ENCODE data around the gene HPD.

HPD gene

GRCh38 chr12:121831571-121832245 is 27.0 kb downstream of the HPD start:
- Histone ChIP-seq H3K4me3 (ENCODE audit: low read depth in 1 of 2, low read length in 2 of 2) (no peak overlapping the region), H3K4me2 (ENCODE audit: insufficient read depth, low read length) (no peak overlapping the region), H3K9me3 (ENCODE audit: insufficient read depth, low read length, severe bottlenecking) (no peaks in the 10 kb centered on the region), H2AFZ (ENCODE audit: low read depth, low read length) (no peak overlapping the region), H3K27ac (ENCODE audit: low read length) (no peak overlapping the region), H3K9ac (ENCODE audit: low read depth, low read length) (no peak overlapping the region), H3K79me2 (ENCODE audit: insufficient read depth, low read length) (peaks cover 2% of the 10 kb centered on the region; the same call in 1 of the 2 replicates), H3K4me1 (ENCODE audit: insufficient read depth, low read length) (no peaks in the 10 kb centered on the region), H3K36me3 (ENCODE audit: insufficient read depth, low read length) (peaks cover 52% of the 10 kb centered on the region), H3K27me3 (ENCODE audit: insufficient read depth, low read length, poor library complexity) (no peaks in the 10 kb centered on the region), H4K20me1 (ENCODE audit: insufficient read depth, low read length) (peaks cover 14% of the 10 kb centered on the region)
- DNase-seq (no peak), ATAC-seq (ENCODE audit: insufficient read depth, low read depth) (no peak)
- no peak for TF ChIP-seq CTCF (IDR thresholded peaks at IDR 0.05; ENCODE audit: borderline replicate concordance, extremely low read depth, low read length, poor library complexity, severe bottlenecking)
- no peak for TF ChIP-seq EZH2 (IDR thresholded peaks at IDR 0.05; ENCODE audit: borderline replicate concordance, low read depth, low read length, severe bottlenecking)

- Histone ChIP-seq H2AFZ (ENCODE audit: low read depth, low read length) (no peak overlapping the region), H3K9ac (ENCODE audit: low read depth, low read length) (no peak overlapping the region), H3K4me1 (ENCODE audit: insufficient read depth, low read length) (no peaks in the 10 kb centered on the region), H3K4me3 (ENCODE audit: low read depth in 1 of 2, low read length in 2 of 2) (no peak overlapping the region), H3K79me2 (ENCODE audit: insufficient read depth, low read length) (peaks cover 2% of the 10 kb centered on the region; the same call in 1 of the 2 replicates), H3K4me2 (ENCODE audit: insufficient read depth, low read length) (no peak overlapping the region), H3K36me3 (ENCODE audit: insufficient read depth, low read length) (peaks cover 59% of the 10 kb centered on the region), H3K27me3 (ENCODE audit: insufficient read depth, low read length, poor library complexity) (no peaks in the 10 kb centered on the region), H3K9me3 (ENCODE audit: insufficient read depth, low read length, severe bottlenecking) (no peaks in the 10 kb centered on the region), H3K27ac (ENCODE audit: low read length) (no peak overlapping the region), H4K20me1 (ENCODE audit: insufficient read depth, low read length) (peaks cover 14% of the 10 kb centered on the region)
- DNase-seq = no peak
- ATAC-seq (ENCODE audit: insufficient read depth, low read depth) = no peak
- TF ChIP-seq EZH2 (IDR thresholded peaks at IDR 0.05; ENCODE audit: borderline replicate concordance, low read depth, low read length, severe bottlenecking) (no peak), CTCF (IDR thresholded peaks at IDR 0.05; ENCODE audit: borderline replicate concordance, extremely low read depth, low read length, poor library complexity, severe bottlenecking) (no peak)
Measured at GRCh38 chr12:121830588-121831265, 27.9 kb downstream of the HPD start.

DNA sequence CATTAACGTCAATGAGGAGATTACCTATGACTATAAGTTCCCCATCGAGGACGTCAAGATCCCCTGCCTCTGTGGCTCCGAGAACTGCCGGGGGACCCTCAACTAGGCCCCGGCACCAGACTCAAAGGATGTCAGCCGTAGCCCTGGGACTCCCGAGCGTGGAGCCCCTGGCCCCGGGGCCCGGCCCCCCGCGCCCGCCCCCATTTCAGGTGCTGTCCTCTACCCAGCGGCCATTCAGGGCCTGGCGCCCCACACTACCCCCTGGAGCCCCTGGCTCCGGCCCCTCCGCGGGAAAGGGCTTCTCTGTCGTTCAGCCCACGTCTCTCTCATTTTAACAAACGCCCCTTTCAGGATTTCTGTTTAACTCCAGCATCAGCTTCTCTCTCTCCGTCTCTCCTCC is 28.5 kb downstream of the HPD start:
- DNase-seq (no peak), ATAC-seq (ENCODE audit: insufficient read depth, low read depth) (no peak)
- Histone ChIP-seq H4K20me1 (ENCODE audit: insufficient read depth, low read length) (peaks cover 14% of the 10 kb centered on the region), H3K36me3 (ENCODE audit: insufficient read depth, low read length) (peaks cover 63% of the 10 kb centered on the region), H3K4me1 (ENCODE audit: insufficient read depth, low read length) (no peaks in the 10 kb centered on the region), H3K4me3 (ENCODE audit: low read depth in 1 of 2, low read length in 2 of 2) (no peak overlapping the region), H3K79me2 (ENCODE audit: insufficient read depth, low read length) (peaks cover 4% of the 10 kb centered on the region; the same call in 1 of the 2 replicates), H3K9me3 (ENCODE audit: insufficient read depth, low read length, severe bottlenecking) (no peaks in the 10 kb centered on the region), H3K9ac (ENCODE audit: low read depth, low read length) (no peak overlapping the region), H3K27ac (ENCODE audit: low read length) (no peak overlapping the region), H2AFZ (ENCODE audit: low read depth, low read length) (no peak overlapping the region), H3K4me2 (ENCODE audit: insufficient read depth, low read length) (no peak overlapping the region), H3K27me3 (ENCODE audit: insufficient read depth, low read length, poor library complexity) (no peaks in the 10 kb centered on the region)
- no peak for TF ChIP-seq EZH2 (IDR thresholded peaks at IDR 0.05; ENCODE audit: borderline replicate concordance, low read depth, low read length, severe bottlenecking)
- no peak for TF ChIP-seq CTCF (IDR thresholded peaks at IDR 0.05; ENCODE audit: borderline replicate concordance, extremely low read depth, low read length, poor library complexity, severe bottlenecking)
